Measurements from ENCODE around the gene FGF6.

GRCh38 chr12:4435537-4435936, 10.1 kb downstream of the FGF6 start:
- TF ChIP-seq CTCF (conservative IDR thresholded peaks at IDR 0.05; ENCODE audit: low read length) (no peak), EZH2phosphoT487 (IDR thresholded peaks at IDR 0.05; ENCODE audit: borderline replicate concordance, low read depth, low read length) (no peak)

All from OCI-LY7 (cell line).